Measurements from ENCODE around the gene GOLGA8S.

DNA sequence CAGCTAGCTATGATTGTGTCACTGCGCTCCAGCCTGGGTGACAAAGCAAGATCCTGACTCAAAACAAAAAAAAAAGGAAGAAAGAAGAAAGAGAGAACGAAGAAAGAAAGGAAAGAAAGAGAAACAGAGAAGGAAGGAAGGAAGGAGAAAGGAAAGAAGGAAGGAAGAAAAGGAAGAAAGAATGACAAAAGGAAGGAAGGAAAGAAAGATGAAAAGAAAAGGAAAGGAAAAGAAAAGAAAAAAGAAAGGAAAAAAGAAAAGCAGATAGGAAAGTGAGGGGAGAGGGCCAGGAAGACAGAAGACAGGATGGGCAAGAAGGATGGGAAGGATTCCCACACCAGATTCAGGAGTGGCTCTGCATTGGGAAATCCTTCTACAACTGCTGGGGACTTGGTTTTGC, 47.6 kb downstream of the GOLGA8S start:
- TF ChIP-seq, protein P1, sequence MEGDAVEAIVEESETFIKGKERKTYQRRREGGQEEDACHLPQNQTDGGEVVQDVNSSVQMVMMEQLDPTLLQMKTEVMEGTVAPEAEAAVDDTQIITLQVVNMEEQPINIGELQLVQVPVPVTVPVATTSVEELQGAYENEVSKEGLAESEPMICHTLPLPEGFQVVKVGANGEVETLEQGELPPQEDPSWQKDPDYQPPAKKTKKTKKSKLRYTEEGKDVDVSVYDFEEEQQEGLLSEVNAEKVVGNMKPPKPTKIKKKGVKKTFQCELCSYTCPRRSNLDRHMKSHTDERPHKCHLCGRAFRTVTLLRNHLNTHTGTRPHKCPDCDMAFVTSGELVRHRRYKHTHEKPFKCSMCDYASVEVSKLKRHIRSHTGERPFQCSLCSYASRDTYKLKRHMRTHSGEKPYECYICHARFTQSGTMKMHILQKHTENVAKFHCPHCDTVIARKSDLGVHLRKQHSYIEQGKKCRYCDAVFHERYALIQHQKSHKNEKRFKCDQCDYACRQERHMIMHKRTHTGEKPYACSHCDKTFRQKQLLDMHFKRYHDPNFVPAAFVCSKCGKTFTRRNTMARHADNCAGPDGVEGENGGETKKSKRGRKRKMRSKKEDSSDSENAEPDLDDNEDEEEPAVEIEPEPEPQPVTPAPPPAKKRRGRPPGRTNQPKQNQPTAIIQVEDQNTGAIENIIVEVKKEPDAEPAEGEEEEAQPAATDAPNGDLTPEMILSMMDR (optimal IDR thresholded peaks at IDR 0.05 in 1 of 3, IDR thresholded peaks at IDR 0.05 in 1 of 3, conservative IDR thresholded peaks at IDR 0.05 in 1 of 3; ENCODE audit: extremely low read depth in 1 of 3, insufficient read depth in 2 of 3, low read length in 3 of 3), result no peak
- no peak for TF ChIP-seq EZH2 (IDR thresholded peaks at IDR 0.05; ENCODE audit: low read length)
